CD14-positive monocyte (primary cell): Measurements from ENCODE around the gene NPY4R2. TPM values are rescaled to one million over a fixed set of nuclear protein-coding genes. Genes with fewer than 3 reads are reported as not detected.
"Not testable (repeated sequence)": the region's sequence is repeated elsewhere in the genome, so short reads cannot be mapped to it uniquely, and the experiment has no call there.

Experiments
- DNase-seq, 3 donors: peaks; one replicate each; pipeline ENCODE4 v3.0.0-alpha.2; 2011 to 2022
- H2AFZ ChIP-seq: 2 replicates; pipeline ENCODE4 v1.6.0; 2012; ENCODE audit warnings: mild to moderate bottlenecking, low read depth, low read length, inconsistent platforms; ENCODE audit not compliant: insufficient read depth, poor library complexity, severe bottlenecking
- H3K27ac ChIP-seq, 2 donors: 1 replicate in 1 of 2; 2 replicates in 1 of 2; pipeline ENCODE4 v1.5.1; 2012 to 2013; ENCODE audit warnings: low read length in 2 of 2, control low read depth in 1 of 2, inconsistent platforms in 1 of 2, low read depth in 1 of 2, mild to moderate bottlenecking in 1 of 2
- H3K27me3 ChIP-seq, 2 donors: one replicate each; pipeline versions ENCODE4 v1.6.0 to v1.6.1; 2011 to 2013; ENCODE audit warnings: low read length in 2 of 2; ENCODE audit not compliant: control insufficient read depth in 2 of 2, insufficient read depth in 2 of 2
- H3K36me3 ChIP-seq, 2 donors: replicated peaks in 1 of 2; 1 replicate in 1 of 2; 2 replicates in 1 of 2; pipeline versions ENCODE4 v1.5.1 to v1.6.1; 2012 to 2013; ENCODE audit warnings: low read length in 2 of 2, control low read depth in 1 of 2, inconsistent platforms in 1 of 2, mild to moderate bottlenecking in 1 of 2; ENCODE audit not compliant: insufficient read depth in 2 of 2, control insufficient read depth in 1 of 2
- H3K4me1 ChIP-seq, 2 donors: 1 replicate in 1 of 2; 2 replicates in 1 of 2; pipeline versions ENCODE4 v1.5.1 to v1.6.1; 2012 to 2013; ENCODE audit warnings: low read length in 2 of 2, control low read depth in 1 of 2, inconsistent platforms in 1 of 2, mild to moderate bottlenecking in 1 of 2, moderate library complexity in 1 of 2; ENCODE audit not compliant: insufficient read depth in 2 of 2, control insufficient read depth in 1 of 2
- H3K4me2 ChIP-seq: replicated peaks from 2 replicates; pipeline ENCODE3; 2012; ENCODE audit warnings: low read length, moderate library complexity, mild to moderate bottlenecking; ENCODE audit not compliant: poor library complexity, severe bottlenecking; ENCODE audit errors: extremely low read depth
- H3K4me3 ChIP-seq, 3 experiments: fragments of 200-600 bp in 1 of 3; sonication (generic) in 1 of 3; replicated peaks in 1 of 3; 1 replicate in 2 of 3; 2 replicates in 1 of 3; pipeline ENCODE4 v1.5.1; 2011 to 2013; ENCODE audit warnings: low read length in 3 of 3, mild to moderate bottlenecking in 3 of 3, control low read depth in 2 of 3, low read depth in 2 of 3, inconsistent platforms in 1 of 3, moderate library complexity in 1 of 3
- H3K79me2 ChIP-seq: 2 replicates; pipeline ENCODE4 v1.6.0; 2012; ENCODE audit warnings: mild to moderate bottlenecking, control low read depth, inconsistent platforms, low read length, moderate library complexity; ENCODE audit not compliant: insufficient read depth
- H3K9ac ChIP-seq: 2 replicates; pipeline ENCODE4 v1.6.0; 2017; ENCODE audit warnings: low read length, mild to moderate bottlenecking; ENCODE audit not compliant: insufficient read depth, poor library complexity, severe bottlenecking
- H3K9me3 ChIP-seq, 2 donors: replicated peaks in 1 of 2; 1 replicate in 1 of 2; 2 replicates in 1 of 2; pipeline versions ENCODE4 v1.5.1 to v1.6.1; 2012 to 2013; ENCODE audit warnings: low read length in 2 of 2, control low read depth in 1 of 2; ENCODE audit not compliant: control insufficient read depth in 1 of 2, insufficient read depth in 1 of 2
- H4K20me1 ChIP-seq: 2 replicates; pipeline ENCODE4 v1.6.0; 2012; ENCODE audit warnings: mild to moderate bottlenecking, low read length, control low read depth, moderate library complexity; ENCODE audit not compliant: insufficient read depth
- H3K27ac Mint-ChIP-seq, 7 donors: one replicate each; pipeline ENCODE4 v1.8.0; 2020; ENCODE audit warnings: mild to moderate bottlenecking in 7 of 7, mixed read lengths in 7 of 7, moderate library complexity in 6 of 7, inconsistent platforms in 2 of 7
- H3K27me3 Mint-ChIP-seq, 3 donors: one replicate each; pipeline ENCODE4 v1.8.0; 2021 to 2022; ENCODE audit warnings: low read depth in 3 of 3, mild to moderate bottlenecking in 3 of 3, mixed read lengths in 3 of 3, moderate library complexity in 3 of 3, inconsistent platforms in 1 of 3
- H3K36me3 Mint-ChIP-seq, 2 donors: one replicate each; pipeline ENCODE4 v1.8.0; 2020; ENCODE audit warnings: mixed read lengths in 2 of 2, inconsistent platforms in 1 of 2, mild to moderate bottlenecking in 1 of 2
- H3K4me1 Mint-ChIP-seq: one replicate; pipeline ENCODE4 v1.8.0; 2020; ENCODE audit warnings: mild to moderate bottlenecking, mixed read lengths
- H3K4me3 Mint-ChIP-seq, 2 donors: one replicate each; pipeline ENCODE4 v1.8.0; 2020; ENCODE audit warnings: mild to moderate bottlenecking in 2 of 2, mixed read lengths in 2 of 2, moderate library complexity in 1 of 2
- H3K9me3 Mint-ChIP-seq, 7 donors: one replicate each; pipeline ENCODE4 v1.8.0; 2020 to 2022; ENCODE audit warnings: mixed read lengths in 7 of 7, mild to moderate bottlenecking in 6 of 7, moderate library complexity in 6 of 7, inconsistent platforms in 2 of 7
- WGBS: methylation state at CpG from one replicate; pipeline ENCODE4 v1.1.5; 2013; ENCODE audit warnings: missing lambda C conversion rate; ENCODE audit not compliant: insufficient coverage; 5-methylcytosine and 5-hydroxymethylcytosine counted together
- intact Hi-C, 2 donors: fragments of 100-400 bp; cut with micrococcal nuclease; formaldehyde crosslinking; loops; one replicate each; pipeline versions ENCODE4 v1.15.0 to v1.15.1; 2023
- polyA plus RNA-seq, 3 donors: library from polyadenylated mRNA; depleted of rRNA in 1 of 3; unstranded in 2 of 3; stranded (reverse) in 1 of 3; fragments of 300-500 nt in 2 of 3; fragments of >200 nt in 1 of 3; fragmentation: Illumina TruSeq in 2 of 3; gene quantifications; 1 replicate in 2 of 3; 2 replicates in 1 of 3; pipeline ENCODE4 v1.2.3, GENCODE V29; 2012 to 2021

Gene NPY4R2
- polyA plus RNA-seq, 3 donors, result not detected

DNA sequence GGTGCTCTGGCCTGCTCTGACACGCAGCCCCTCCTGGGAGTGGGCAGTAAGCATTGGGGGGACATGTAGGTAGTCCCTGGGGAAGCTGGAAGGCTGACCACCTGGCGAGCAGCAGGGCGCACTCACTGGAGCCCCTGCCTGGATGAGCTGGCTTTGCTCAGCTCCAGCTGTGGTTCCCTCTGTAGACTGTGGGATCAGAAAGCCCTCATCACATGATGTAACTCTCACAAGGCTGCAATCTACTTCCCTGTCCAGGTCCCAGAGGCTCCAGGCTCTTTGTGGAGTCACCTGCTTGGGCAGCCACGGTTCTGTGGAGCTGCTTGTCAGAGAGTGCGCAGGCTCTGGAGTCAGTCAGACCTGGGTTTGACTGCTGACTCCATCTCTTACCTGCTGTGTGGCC lies 44.3 kb downstream of the NPY4R2 start:
- H3K4me2 ChIP-seq, H3K4me1 Mint-ChIP-seq, H3K4me3 Mint-ChIP-seq, H4K20me1 ChIP-seq, H2AFZ ChIP-seq, intact Hi-C loops, H3K27ac Mint-ChIP-seq, H3K4me1 ChIP-seq, H3K36me3 ChIP-seq, H3K9me3 Mint-ChIP-seq, H3K27me3 Mint-ChIP-seq, H3K27me3 ChIP-seq, H3K9me3 ChIP-seq, H3K4me3 ChIP-seq, H3K9ac ChIP-seq, H3K36me3 Mint-ChIP-seq, H3K79me2 ChIP-seq, DNase-seq, H3K27ac ChIP-seq: not testable (repeated sequence)
- no CpG with 5 or more reads among the region's 5 CpGs for WGBS

GRCh38 chr10:47964280-47965063 lies 46.0 kb downstream of the NPY4R2 start:
- H3K9ac ChIP-seq, H3K4me1 Mint-ChIP-seq, H3K36me3 Mint-ChIP-seq, H3K9me3 Mint-ChIP-seq, H3K27ac ChIP-seq, H3K36me3 ChIP-seq, H4K20me1 ChIP-seq, H2AFZ ChIP-seq, H3K27me3 ChIP-seq, H3K4me2 ChIP-seq, intact Hi-C loops, DNase-seq, H3K27ac Mint-ChIP-seq, H3K79me2 ChIP-seq, H3K4me1 ChIP-seq, H3K9me3 ChIP-seq, H3K27me3 Mint-ChIP-seq, H3K4me3 ChIP-seq, H3K4me3 Mint-ChIP-seq: not testable (repeated sequence)
- WGBS, result no CpG with 5 or more reads among the region's 14 CpGs

GRCh38 chr10:47968988-47969387 lies 50.5 kb downstream of the NPY4R2 start:
- H3K27ac ChIP-seq, H3K27me3 ChIP-seq, H3K36me3 ChIP-seq, H3K4me2 ChIP-seq, H3K9me3 ChIP-seq, H3K27me3 Mint-ChIP-seq, H3K9me3 Mint-ChIP-seq, H3K79me2 ChIP-seq, H3K4me1 ChIP-seq, H3K27ac Mint-ChIP-seq, H3K4me3 Mint-ChIP-seq, H3K36me3 Mint-ChIP-seq, H2AFZ ChIP-seq, intact Hi-C loops, H3K4me1 Mint-ChIP-seq, H3K4me3 ChIP-seq, DNase-seq, H4K20me1 ChIP-seq, H3K9ac ChIP-seq: not testable (repeated sequence)
- no CpG with 5 or more reads among the region's 6 CpGs for WGBS

GRCh38 chr10:47970047-47970446 lies 51.6 kb downstream of the NPY4R2 start:
- H3K27me3 ChIP-seq, H3K27ac Mint-ChIP-seq, H3K27ac ChIP-seq, H3K4me3 Mint-ChIP-seq, H3K9me3 ChIP-seq, H3K9me3 Mint-ChIP-seq, H3K36me3 Mint-ChIP-seq, H3K79me2 ChIP-seq, H3K27me3 Mint-ChIP-seq, DNase-seq, H3K4me1 Mint-ChIP-seq, H2AFZ ChIP-seq, H3K4me1 ChIP-seq, H3K4me3 ChIP-seq, H4K20me1 ChIP-seq, H3K36me3 ChIP-seq, H3K9ac ChIP-seq, H3K4me2 ChIP-seq, intact Hi-C loops: not testable (repeated sequence)
- no CpG with 5 or more reads among the region's 3 CpGs for WGBS
